K562 (cell line): ENCODE measurements around the gene ZNF480. TPM values are rescaled to one million over a fixed set of nuclear protein-coding genes. Genes with fewer than 3 reads are reported as not detected.

Experiments used
- ATF1 ChIP-seq, 2 experiments: fragments of 450-650 bp in 1 of 2; IDR thresholded peaks; 2 replicates each; pipeline ENCODE4 v1.6.1; 2016; ENCODE audit warnings: missing compliant biosample characterization in 1 of 2, missing genetic modification characterization in 1 of 2
- BDP1 ChIP-seq: IDR thresholded peaks from 3 replicates; pipeline ENCODE4 v1.6.1; 2011; ENCODE audit not compliant: insufficient read length, insufficient read depth
- DEAF1 ChIP-seq: fragments of 450-650 bp; formaldehyde crosslinking; IDR thresholded peaks from 2 replicates; pipeline ENCODE4 v1.4.0; 2020; ENCODE audit warnings: mild to moderate bottlenecking, moderate library complexity
- E2F6 ChIP-seq, 2 experiments: IDR thresholded peaks; 2 replicates each; pipeline ENCODE4 v1.6.1; 2011; ENCODE audit warnings: borderline replicate concordance in 1 of 2, control low read depth in 1 of 2, low read depth in 1 of 2, low read length in 1 of 2, mild to moderate bottlenecking in 1 of 2, mixed read lengths in 1 of 2, moderate library complexity in 1 of 2; ENCODE audit not compliant: insufficient read depth in 1 of 2, insufficient read length in 1 of 2, poor library complexity in 1 of 2, severe bottlenecking in 1 of 2; ENCODE audit errors: extremely low read depth in 1 of 2
- ELF1 ChIP-seq: fragments of 200-800 bp; sonication (Bioruptor generic); IDR thresholded peaks from 2 replicates; pipeline ENCODE4 v1.6.1; 2016; ENCODE audit warnings: missing genetic modification characterization, missing compliant biosample characterization
- ELF2 ChIP-seq: fragments of 250-450 bp; sonication (Bioruptor Pico); IDR thresholded peaks from 2 replicates; pipeline ENCODE4 v1.5.0; 2021; ENCODE audit warnings: mild to moderate bottlenecking
- HDAC1 ChIP-seq, 2 experiments: fragments of 450-650 bp; IDR thresholded peaks; 2 replicates each; pipeline ENCODE4 v1.6.1; 2016 to 2017; ENCODE audit warnings: inconsistent platforms in 1 of 2, mild to moderate bottlenecking in 1 of 2, moderate library complexity in 1 of 2
- HDAC6 ChIP-seq: IDR thresholded peaks from 2 replicates; pipeline ENCODE4 v1.6.1; 2012; ENCODE audit warnings: low read depth, mild to moderate bottlenecking, control low read depth, inconsistent platforms, low read length, moderate library complexity
- HOXB6 ChIP-seq: fragments of 250-450 bp; sonication (Bioruptor Pico); IDR thresholded peaks from 2 replicates; pipeline ENCODE4 v1.5.1; 2022; ENCODE audit warnings: mild to moderate bottlenecking, borderline replicate concordance
- MAZ ChIP-seq, 2 experiments: fragments of 450-650 bp in 1 of 2; sonication (generic) in 1 of 2; formaldehyde crosslinking; IDR thresholded peaks in 1 of 2; conservative IDR thresholded peaks in 1 of 2; 2 replicates each; pipeline versions ENCODE4 v1.4.0 to v1.5.0; 2020; ENCODE audit warnings: mild to moderate bottlenecking in 1 of 2, missing genetic modification reagents in 1 of 2
- TEAD1 ChIP-seq, 2 experiments: fragments of 450-650 bp in 1 of 2; sonication (generic) in 1 of 2; formaldehyde crosslinking; IDR thresholded peaks; 2 replicates each; pipeline versions ENCODE4 v1.4.0 to v1.8.0; 2020 to 2022; ENCODE audit warnings: mild to moderate bottlenecking in 2 of 2, missing genetic modification reagents in 1 of 2
- UBTF ChIP-seq, 2 experiments: IDR thresholded peaks; 2 replicates each; pipeline ENCODE4 v1.6.1; 2012; ENCODE audit warnings: improper control_type of control experiment in 2 of 2, low read depth in 2 of 2, low read length in 2 of 2, borderline replicate concordance in 1 of 2
- ZBTB43 ChIP-seq: sonication (generic); formaldehyde crosslinking; IDR thresholded peaks from 2 replicates; pipeline ENCODE4 v1.8.0; 2023; ENCODE audit warnings: mild to moderate bottlenecking, missing genetic modification reagents
- ZFP1 ChIP-seq: fragments of 450-650 bp; formaldehyde crosslinking; IDR thresholded peaks from 2 replicates; pipeline ENCODE4 v1.4.0; 2020; ENCODE audit warnings: mild to moderate bottlenecking, mixed read lengths
- ZFX ChIP-seq: sonication (generic); formaldehyde crosslinking; IDR thresholded peaks from 2 replicates; pipeline ENCODE4 v1.8.0; 2022; ENCODE audit warnings: mild to moderate bottlenecking, missing genetic modification reagents, moderate library complexity
- polyA plus RNA-seq, 8 experiments: library from polyadenylated mRNA; depleted of rRNA in 4 of 8; stranded (reverse) in 5 of 8; unstranded in 3 of 8; fragments of >200 nt; fragmentation: Nextera tagmentation in 2 of 8; fragmentation: Illumina TruSeq in 1 of 8; extraction: Ambion mirVana in 2 of 8; extraction: Trizol in 1 of 8; gene quantifications; 2 replicates each; pipeline versions ENCODE4 v1.2.1 to v1.2.3, GENCODE V29; 2011 to 2014; ENCODE audit warnings: inconsistent platforms in 1 of 8, missing spikeins in 1 of 8
- total RNA-seq, 7 experiments: library from RNA; depleted of rRNA in 6 of 7; stranded (reverse); fragments of >200 nt in 6 of 7; fragmentation: Illumina TruSeq in 2 of 7; extraction: Trizol in 2 of 7; gene quantifications; 2 replicates each; pipeline versions ENCODE4 v1.2.1 to v1.2.3, GENCODE V29; 2011 to 2021; ENCODE audit warnings: low replicate concordance in 1 of 7
- TF ChIP-seq, protein P1 (sequence below), 3 experiments: IDR thresholded peaks in 2 of 3; conservative IDR thresholded peaks in 1 of 3; 2 replicates each; pipeline ENCODE4 v1.5.1; 2011 to 2012; ENCODE audit warnings: low read length in 3 of 3, mild to moderate bottlenecking in 3 of 3, control low read depth in 2 of 3, improper control_type of control experiment in 1 of 3, inconsistent platforms in 1 of 3, low read depth in 1 of 3, mixed read lengths in 1 of 3, moderate library complexity in 1 of 3; ENCODE audit not compliant: insufficient read depth in 2 of 3

Gene ZNF480
- total and polyA plus RNA-seq, 9 of the 15 experiments (the other 6 are each of a cell fraction or from before 2014, with no cell fraction given): 10.4 to 31.1 (median 22.3) TPM

DNA sequence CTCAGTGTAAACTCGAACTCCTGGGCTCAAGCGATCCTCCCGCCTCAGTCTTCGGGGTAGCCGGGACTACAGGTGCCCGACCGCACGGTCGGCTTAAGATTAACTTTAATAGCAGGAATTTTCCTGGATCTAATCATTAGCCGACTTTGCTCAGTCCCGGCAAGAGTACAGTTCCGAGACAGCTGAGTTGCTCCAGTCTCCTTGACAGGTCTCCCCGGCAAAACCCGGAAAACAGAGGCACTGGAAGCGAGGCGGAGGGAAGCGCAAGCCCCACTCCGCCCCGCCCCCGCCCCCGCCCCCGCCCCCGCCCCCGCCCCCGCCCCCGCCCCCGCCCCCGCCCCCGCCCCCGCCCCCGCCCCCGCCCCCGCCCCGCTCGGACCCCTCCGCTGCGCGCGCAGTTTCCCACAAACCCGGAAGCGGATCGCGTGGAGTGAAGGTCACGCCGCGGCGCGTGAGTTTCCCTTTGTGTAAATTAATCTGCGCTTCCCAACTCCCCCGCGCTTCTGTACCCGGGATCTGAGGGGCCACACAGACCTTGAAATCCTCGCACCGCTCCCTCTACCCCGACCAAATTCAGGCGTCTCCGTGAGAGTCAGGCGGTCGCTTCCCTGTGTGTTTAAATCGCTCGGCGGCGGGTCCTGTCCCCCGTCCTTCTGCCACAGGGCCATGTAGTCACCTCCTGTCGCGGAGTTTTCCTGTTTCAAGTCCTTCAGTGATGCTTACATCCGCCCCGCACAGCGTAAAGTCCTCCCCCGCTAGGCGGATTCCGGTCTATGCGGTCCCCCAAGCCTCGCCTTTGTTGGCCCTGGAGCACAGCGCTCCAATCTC is at the start of gene ZNF480 (continued):
- TF ChIP-seq ELF1 (tag) (peak; percentile 84), TEAD1 (CRISPR knock-in tag; IDR thresholded peaks at IDR 0.05) (0 out of 4 replicates have a peak, but pooled peaks of 1 of the 2 experiments have one; percentile 15), ELF2 (peak; percentile 80), ZFX (peak; percentile 48; the same call in 1 of the 2 replicates), ATF1 (CRISPR knock-in tag; IDR thresholded peaks at IDR 0.05) (no peak), ATF1 (tag; IDR thresholded peaks at IDR 0.05) (no peak), HOXB6 (no peak), ZFP1 (no peak), MAZ (CRISPR knock-in tag; conservative IDR thresholded peaks at IDR 0.05 in 1 of 2, IDR thresholded peaks at IDR 0.05 in 1 of 2) (peak in 1 of 2 experiments; percentile 8; a peak in 2 of 4 replicates), BDP1 (no peak), HDAC6 (no peak), DEAF1 (CRISPR knock-in tag) (no peak), ZBTB43 (no peak), E2F6 (IDR thresholded peaks at IDR 0.05; ENCODE audit: borderline replicate concordance in 1 of 2, extremely low read depth in 1 of 2, insufficient read depth in 1 of 2, insufficient read length in 1 of 2, low read depth in 1 of 2, low read length in 1 of 2, poor library complexity in 1 of 2, severe bottlenecking in 1 of 2) (peak in 1 of 2 experiments; percentile 53), UBTF (IDR thresholded peaks at IDR 0.05; ENCODE audit: borderline replicate concordance in 1 of 2, low read depth in 2 of 2, low read length in 2 of 2) (0 out of 4 replicates have a peak, but pooled peaks of 1 of the 2 experiments have one; percentile 11), HDAC1 (IDR thresholded peaks at IDR 0.05) (peak in 1 of 2 experiments; percentile 63; a peak in 2 of 4 replicates)
- TF ChIP-seq, protein P1, sequence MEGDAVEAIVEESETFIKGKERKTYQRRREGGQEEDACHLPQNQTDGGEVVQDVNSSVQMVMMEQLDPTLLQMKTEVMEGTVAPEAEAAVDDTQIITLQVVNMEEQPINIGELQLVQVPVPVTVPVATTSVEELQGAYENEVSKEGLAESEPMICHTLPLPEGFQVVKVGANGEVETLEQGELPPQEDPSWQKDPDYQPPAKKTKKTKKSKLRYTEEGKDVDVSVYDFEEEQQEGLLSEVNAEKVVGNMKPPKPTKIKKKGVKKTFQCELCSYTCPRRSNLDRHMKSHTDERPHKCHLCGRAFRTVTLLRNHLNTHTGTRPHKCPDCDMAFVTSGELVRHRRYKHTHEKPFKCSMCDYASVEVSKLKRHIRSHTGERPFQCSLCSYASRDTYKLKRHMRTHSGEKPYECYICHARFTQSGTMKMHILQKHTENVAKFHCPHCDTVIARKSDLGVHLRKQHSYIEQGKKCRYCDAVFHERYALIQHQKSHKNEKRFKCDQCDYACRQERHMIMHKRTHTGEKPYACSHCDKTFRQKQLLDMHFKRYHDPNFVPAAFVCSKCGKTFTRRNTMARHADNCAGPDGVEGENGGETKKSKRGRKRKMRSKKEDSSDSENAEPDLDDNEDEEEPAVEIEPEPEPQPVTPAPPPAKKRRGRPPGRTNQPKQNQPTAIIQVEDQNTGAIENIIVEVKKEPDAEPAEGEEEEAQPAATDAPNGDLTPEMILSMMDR (IDR thresholded peaks at IDR 0.05 in 2 of 3, conservative IDR thresholded peaks at IDR 0.05 in 1 of 3; ENCODE audit: insufficient read depth in 2 of 3, low read depth in 1 of 3, low read length in 3 of 3): 0 out of 6 replicates have a peak, but pooled peaks of 1 of the 3 experiments have one; percentile 22
